OCI-LY3 (cell line): ENCODE measurements around the gene DNMT1.
"Not testable (repeated sequence)": the region's sequence is repeated elsewhere in the genome, so short reads cannot be mapped to it uniquely, and the experiment has no call there.

ENCODE experiments used
- CTCF ChIP-seq: fragments of 200-600, 300-600 bp; sonication (generic); IDR thresholded peaks from 2 replicates; pipeline ENCODE4 v1.5.1; 2014; ENCODE audit warnings: antibody characterized with exemption, low read length, low read depth
- EZH2phosphoT487 ChIP-seq: fragments of 200-600 bp; shearing (Covaris generic); IDR thresholded peaks from 2 replicates; pipeline ENCODE4 v1.6.1; 2018; ENCODE audit warnings: antibody characterized with exemption, mixed run types, low read depth

GRCh38 chr19:10166501-10166900 is 28.3 kb downstream of the DNMT1 start:
- not testable (repeated sequence) for TF ChIP-seq CTCF, EZH2phosphoT487
